PC-3 (cell line): ENCODE measurements around the gene RAP2B. TPM values are rescaled to one million over a fixed set of nuclear protein-coding genes. Genes with fewer than 3 reads are reported as not detected.

Experiments used
- ATAC-seq: fragments of 200-7000 bp; cut with Tn5 transposase; 2 replicates; pipeline ENCODE4 v1.9.1; 2020; ENCODE audit warnings: mild to moderate bottlenecking, moderate library complexity
- BruUV-seq: library from RNA; stranded (reverse); fragments of 400-500 nt; replicated peaks from 2 replicates; lab custom pipeline; 2021; lab: Mats Ljungman, UMichigan
- CTCF ChIA-PET: fragments of 300-600 bp; sonication (Branson Sonifier 250); formaldehyde crosslinking; loops from one replicate; lab custom pipeline; 2022; ENCODE audit warnings: antibody characterized with exemption; lab: Charles Lee
- POLR2A ChIA-PET: fragments of 300-600 bp; sonication (Branson Sonifier 250); formaldehyde crosslinking; loops from one replicate; lab custom pipeline; 2022; ENCODE audit warnings: antibody characterized with exemption; ENCODE audit not compliant: unreplicated experiment; lab: Charles Lee
- DNase-seq: peaks from one replicate; pipeline ENCODE4 v3.0.0-alpha.2; 2015
- H2AFZ ChIP-seq: fragments of 300-600 bp; sonication (generic); 2 replicates; pipeline ENCODE4 v1.6.0; 2016; ENCODE audit warnings: antibody characterized with exemption, low read length
- H3F3A ChIP-seq: fragments of 300-600 bp; sonication (generic); one replicate; pipeline ENCODE4 v1.6.0; 2017; ENCODE audit warnings: antibody characterized with exemption, low read length, control low read depth, mild to moderate bottlenecking; ENCODE audit not compliant: unreplicated experiment
- H3K27ac ChIP-seq: fragments of 300-600 bp; sonication (generic); 2 replicates; pipeline ENCODE4 v1.5.1; 2016; ENCODE audit warnings: mild to moderate bottlenecking, low read length
- H3K27me3 ChIP-seq: fragments of 300-600 bp; sonication (generic); 2 replicates; pipeline ENCODE4 v1.6.1; 2016; ENCODE audit warnings: low read length, mixed read lengths
- H3K36me3 ChIP-seq: fragments of 300-600 bp; sonication (generic); 2 replicates; pipeline ENCODE4 v1.6.1; 2016; ENCODE audit warnings: low read depth, mixed run types, low read length, mixed read lengths
- H3K4me1 ChIP-seq: fragments of 300-600 bp; sonication (generic); 2 replicates; pipeline ENCODE4 v1.5.1; 2016; ENCODE audit warnings: low read length; ENCODE audit not compliant: insufficient read depth
- H3K4me2 ChIP-seq: fragments of 300-600 bp; sonication (generic); 2 replicates; pipeline ENCODE4 v1.6.0; 2016; ENCODE audit warnings: low read length
- H3K4me3 ChIP-seq: fragments of 300-600 bp; sonication (generic); 2 replicates; pipeline ENCODE4 v1.5.1; 2016; ENCODE audit warnings: mild to moderate bottlenecking, low read length, mixed read lengths
- H3K79me2 ChIP-seq: fragments of 300-600 bp; sonication (generic); 2 replicates; pipeline ENCODE4 v1.6.1; 2017; ENCODE audit warnings: low read length, mixed read lengths
- H3K9ac ChIP-seq: fragments of 300-600 bp; sonication (generic); 2 replicates; pipeline ENCODE4 v1.6.0; 2016; ENCODE audit warnings: mild to moderate bottlenecking, low read length
- H3K9me2 ChIP-seq: fragments of 300-600 bp; sonication (generic); replicated peaks from 2 replicates; pipeline ENCODE4 v1.6.1; 2016; ENCODE audit warnings: mixed run types, low read length, mixed read lengths
- H3K9me3 ChIP-seq: fragments of 300-600 bp; sonication (generic); 2 replicates; pipeline ENCODE4 v1.6.1; 2016; ENCODE audit warnings: low read length, mixed read lengths
- H4K20me1 ChIP-seq: fragments of 300-600 bp; sonication (generic); 2 replicates; pipeline ENCODE4 v1.6.1; 2016; ENCODE audit warnings: low read length, mixed read lengths
- EZH2 ChIP-seq: fragments of 300-600 bp; sonication (generic); IDR thresholded peaks from one replicate; pipeline ENCODE4 v1.6.1; 2017; ENCODE audit warnings: antibody characterized with exemption, mild to moderate bottlenecking, low read length; ENCODE audit not compliant: unreplicated experiment
- EZH2phosphoT487 ChIP-seq: fragments of 300-600 bp; sonication (generic); IDR thresholded peaks from 2 replicates; pipeline ENCODE4 v1.6.1; 2018; ENCODE audit warnings: mild to moderate bottlenecking, antibody characterized with exemption, low read length, borderline replicate concordance
- intact Hi-C: fragments of 100-400 bp; cut with micrococcal nuclease; formaldehyde crosslinking; loops from 2 replicates; pipeline ENCODE4 v1.9.0; 2023
- total RNA-seq: library from RNA; depleted of rRNA; stranded (reverse); fragments of >200 nt; gene quantifications from 2 replicates; pipeline ENCODE4 v1.2.3, GENCODE V29; 2014
- TF ChIP-seq, protein P1 (sequence below): fragments of 300-600 bp; sonication (generic); conservative IDR thresholded peaks from 2 replicates; pipeline ENCODE4 v1.5.1; 2017; ENCODE audit warnings: antibody characterized with exemption, low read depth, mild to moderate bottlenecking, low read length

The RAP2B gene
- total RNA-seq, 1 experiment from 2014 or later: 37.8 TPM

GRCh38 chr3:153158189-153158588, 3.8 kb upstream of the RAP2B start:
- no peaks in the 10 kb centered on the region for H3K27me3 ChIP-seq
- no peaks in the 10 kb centered on the region for H3F3A ChIP-seq
- no peak overlapping the region for H3K9ac ChIP-seq
- DNase-seq (no peak), ATAC-seq (no peak)
- intact Hi-C loops: no loop called here
- TF ChIP-seq, protein P1, sequence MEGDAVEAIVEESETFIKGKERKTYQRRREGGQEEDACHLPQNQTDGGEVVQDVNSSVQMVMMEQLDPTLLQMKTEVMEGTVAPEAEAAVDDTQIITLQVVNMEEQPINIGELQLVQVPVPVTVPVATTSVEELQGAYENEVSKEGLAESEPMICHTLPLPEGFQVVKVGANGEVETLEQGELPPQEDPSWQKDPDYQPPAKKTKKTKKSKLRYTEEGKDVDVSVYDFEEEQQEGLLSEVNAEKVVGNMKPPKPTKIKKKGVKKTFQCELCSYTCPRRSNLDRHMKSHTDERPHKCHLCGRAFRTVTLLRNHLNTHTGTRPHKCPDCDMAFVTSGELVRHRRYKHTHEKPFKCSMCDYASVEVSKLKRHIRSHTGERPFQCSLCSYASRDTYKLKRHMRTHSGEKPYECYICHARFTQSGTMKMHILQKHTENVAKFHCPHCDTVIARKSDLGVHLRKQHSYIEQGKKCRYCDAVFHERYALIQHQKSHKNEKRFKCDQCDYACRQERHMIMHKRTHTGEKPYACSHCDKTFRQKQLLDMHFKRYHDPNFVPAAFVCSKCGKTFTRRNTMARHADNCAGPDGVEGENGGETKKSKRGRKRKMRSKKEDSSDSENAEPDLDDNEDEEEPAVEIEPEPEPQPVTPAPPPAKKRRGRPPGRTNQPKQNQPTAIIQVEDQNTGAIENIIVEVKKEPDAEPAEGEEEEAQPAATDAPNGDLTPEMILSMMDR: no peak
- TF ChIP-seq EZH2 (no peak), EZH2phosphoT487 (no peak)
- ChIA-PET CTCF (no interaction called here), POLR2A (interaction anchor here (0.7 kb wide), 1 partner anchor 100 kb away, joined by 5 read pairs; no protein-coding TSS in a partner anchor)
- no peaks in the 10 kb centered on the region for H3K36me3 ChIP-seq
- no peak overlapping the region for H3K4me2 ChIP-seq
- H3K9me2 ChIP-seq: no peaks in the 10 kb centered on the region
- H3K27ac ChIP-seq: no peak overlapping the region
- H4K20me1 ChIP-seq: peaks cover 2% of the 10 kb centered on the region
- H3K4me3 ChIP-seq: no peak overlapping the region
- peaks cover 17% of the 10 kb centered on the region for H3K4me1 ChIP-seq
- peaks cover 12% of the 10 kb centered on the region for H3K79me2 ChIP-seq
- no peaks in the 10 kb centered on the region for H3K9me3 ChIP-seq
- BruUV-seq: no TSS peak
- H2AFZ ChIP-seq: no peak overlapping the region

DNA sequence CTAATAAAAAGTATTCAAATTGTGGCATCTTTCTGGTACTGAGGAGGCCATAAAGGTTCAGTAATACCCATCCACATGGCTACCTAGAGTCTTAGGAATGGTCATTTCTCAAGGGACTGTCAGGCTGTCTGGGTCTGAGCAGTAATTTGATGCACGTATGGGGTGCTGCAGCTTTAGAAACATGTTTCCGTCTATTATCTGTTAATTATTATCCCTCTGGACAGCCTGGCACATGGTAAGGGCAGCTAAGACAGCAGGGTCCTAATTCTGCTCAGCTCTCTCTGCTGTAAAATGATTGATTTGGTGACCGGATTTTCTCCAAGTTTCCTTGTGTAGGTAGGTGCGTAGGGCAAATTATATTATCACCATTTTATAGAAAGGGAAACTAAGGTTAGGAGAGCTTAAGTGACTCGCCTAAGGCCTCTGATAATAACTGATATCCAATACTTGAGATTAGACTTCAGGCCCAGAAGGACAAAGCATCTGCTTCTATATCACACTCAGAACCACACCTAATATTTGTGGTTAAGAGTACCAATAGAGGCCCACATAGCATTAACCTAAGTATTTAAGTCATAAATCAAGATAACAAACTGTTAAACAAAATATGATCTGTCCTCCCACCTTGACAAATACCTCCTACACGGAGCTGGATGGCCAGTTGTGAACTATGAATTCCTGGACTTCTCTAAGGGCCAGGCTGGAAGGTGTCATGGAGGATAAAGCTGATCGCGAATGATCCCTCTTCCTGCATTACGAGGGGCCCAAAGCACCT, 2.9 kb upstream of the RAP2B start:
- no TSS peak for BruUV-seq
- H3K9me3 ChIP-seq: no peaks in the 10 kb centered on the region
- H2AFZ ChIP-seq: peak overlapping the region; percentile 15; the same call in 1 of the 2 replicates
- TF ChIP-seq, protein P1: no peak
- TF ChIP-seq EZH2phosphoT487: no peak
- TF ChIP-seq EZH2: no peak
- DNase-seq: peak; percentile 73
- H3K36me3 ChIP-seq: no peaks in the 10 kb centered on the region
- peak overlapping the region; percentile 88; the same call in 1 of the 2 replicates for H3K9ac ChIP-seq
- CTCF ChIA-PET: interaction anchor here (0.6 to 2.5 kb wide), 2 partner anchors 110 to 116 kb away, joined by 3 to 34 read pairs; no protein-coding TSS in a partner anchor
- 0 out of 2 replicates have a peak, but pooled peaks have one; percentile 0 for ATAC-seq
- peaks cover 11% of the 10 kb centered on the region for H4K20me1 ChIP-seq
- H3K4me2 ChIP-seq: peak overlapping the region; percentile 95
- H3K4me3 ChIP-seq: peak overlapping the region; percentile 95
- intact Hi-C loops: no loop called here
- peaks cover 21% of the 10 kb centered on the region for H3K79me2 ChIP-seq
- POLR2A ChIA-PET: interaction anchor here (0.5 kb wide), 1 partner anchor 23 kb away, joined by 7 read pairs; no protein-coding TSS in a partner anchor
- peak overlapping the region; percentile 94 for H3K27ac ChIP-seq
- H3K4me1 ChIP-seq: peaks cover 17% of the 10 kb centered on the region
- H3F3A ChIP-seq: no peaks in the 10 kb centered on the region
- H3K9me2 ChIP-seq: no peaks in the 10 kb centered on the region
- H3K27me3 ChIP-seq: no peaks in the 10 kb centered on the region
